ENCODE data around the gene DNAH12.

- TF ChIP-seq CTCF (IDR thresholded peaks at IDR 0.05) (no peak), POLR2A (IDR thresholded peaks at IDR 0.05) (no peak)
Observed at GRCh38 chr3:57538465-57538864, 5.7 kb downstream of the DNAH12 start.

All from gastroesophageal sphincter (tissue), 3 donors.